Suprapubic skin (tissue), 4 donors: ENCODE results near the gene EXT2. TPM values are rescaled to one million over a fixed set of nuclear protein-coding genes. Genes with fewer than 3 reads are reported as not detected.

ENCODE experiments used
- DNase-seq, 2 donors: peaks; one replicate each; pipeline ENCODE4 v3.0.0-alpha.2; 2019; ENCODE audit warnings: low spot score in 2 of 2
- H3K27ac ChIP-seq: fragments of 200-600 bp; sonication (generic); one replicate; pipeline ENCODE4 v1.5.1; 2019
- H3K27me3 ChIP-seq: fragments of 200-600 bp; sonication (generic); one replicate; pipeline ENCODE4 v1.5.1; 2019
- H3K36me3 ChIP-seq: fragments of 200-600 bp; sonication (generic); one replicate; pipeline ENCODE4 v1.5.1; 2019
- H3K4me1 ChIP-seq: fragments of 200-600 bp; sonication (generic); one replicate; pipeline ENCODE4 v1.5.1; 2019
- H3K4me3 ChIP-seq: fragments of 200-600 bp; sonication (generic); one replicate; pipeline ENCODE4 v1.5.1; 2019; ENCODE audit warnings: mild to moderate bottlenecking
- H3K9me3 ChIP-seq: fragments of 200-600 bp; sonication (generic); one replicate; pipeline ENCODE4 v1.5.1; 2019
- CTCF ChIP-seq, 2 donors: fragments of 200-600 bp in 1 of 2; fragments of 450-650 bp in 1 of 2; sonication (generic) in 1 of 2; IDR thresholded peaks; one replicate each; pipeline ENCODE4 v1.5.1; 2016 to 2019; ENCODE audit warnings: antibody characterized with exemption in 2 of 2, mild to moderate bottlenecking in 1 of 2, moderate library complexity in 1 of 2
- EP300 ChIP-seq: sonication (generic); formaldehyde crosslinking; IDR thresholded peaks from one replicate; pipeline ENCODE4 v1.6.1; 2017; ENCODE audit warnings: antibody characterized with exemption
- POLR2A ChIP-seq, 2 donors: fragments of 450-650 bp; IDR thresholded peaks; one replicate each; pipeline ENCODE4 v1.6.1; 2017; ENCODE audit warnings: antibody characterized with exemption in 2 of 2, mild to moderate bottlenecking in 2 of 2, moderate library complexity in 2 of 2
- POLR2AphosphoS5 ChIP-seq, 3 donors: sonication (generic); formaldehyde crosslinking; IDR thresholded peaks; one replicate each; pipeline ENCODE4 v1.6.1; 2017; ENCODE audit warnings: antibody characterized with exemption in 3 of 3
- WGBS: methylation state at CpG from one replicate; pipeline ENCODE4 v1.1.5; 2018; 5-methylcytosine and 5-hydroxymethylcytosine counted together
- total RNA-seq, 4 donors: library from RNA; depleted of rRNA; stranded (reverse); fragments of >200 nt; gene quantifications; one replicate each; pipeline ENCODE4 v1.1.0, GENCODE V29; 2016

EXT2 gene
- total RNA-seq, 4 donors from 2014 or later = 66.3 to 82.0 (median 72.4) TPM

DNA sequence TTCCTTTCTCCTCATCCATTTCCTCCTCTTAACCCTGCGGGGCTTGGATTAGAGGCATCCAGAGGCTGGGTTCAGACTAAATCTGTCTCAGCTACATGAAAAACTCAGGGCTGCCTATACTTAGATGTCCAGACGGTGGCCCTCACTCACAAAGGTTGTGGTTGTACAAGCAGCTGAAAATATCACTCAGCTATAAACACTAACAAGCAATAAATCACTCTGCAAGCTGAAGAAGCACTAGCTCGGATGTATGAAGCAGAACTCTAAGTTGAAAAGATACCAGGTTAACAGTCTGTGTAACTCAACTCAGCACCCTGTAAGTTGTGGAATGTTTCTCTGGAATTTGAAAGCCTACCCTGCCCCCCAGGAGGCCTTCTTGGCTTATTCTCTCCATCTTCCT lies 82.9 kb downstream of the EXT2 start:
- H3K9me3 ChIP-seq = no peaks in the 10 kb centered on the region
- DNase-seq = no peak
- H3K27me3 ChIP-seq = no peaks in the 10 kb centered on the region
- H3K4me1 ChIP-seq = no peaks in the 10 kb centered on the region
- TF ChIP-seq CTCF (IDR thresholded peaks at IDR 0.05) = no peak
- TF ChIP-seq EP300 = no peak
- TF ChIP-seq POLR2AphosphoS5 (IDR thresholded peaks at IDR 0.05) = no peak
- no peak for TF ChIP-seq POLR2A (IDR thresholded peaks at IDR 0.05)
- no peaks in the 10 kb centered on the region for H3K36me3 ChIP-seq
- WGBS = 70% methylated on average over 3 of the region's 3 CpGs
- H3K27ac ChIP-seq = no peak overlapping the region
- H3K4me3 ChIP-seq = no peak overlapping the region

DNA sequence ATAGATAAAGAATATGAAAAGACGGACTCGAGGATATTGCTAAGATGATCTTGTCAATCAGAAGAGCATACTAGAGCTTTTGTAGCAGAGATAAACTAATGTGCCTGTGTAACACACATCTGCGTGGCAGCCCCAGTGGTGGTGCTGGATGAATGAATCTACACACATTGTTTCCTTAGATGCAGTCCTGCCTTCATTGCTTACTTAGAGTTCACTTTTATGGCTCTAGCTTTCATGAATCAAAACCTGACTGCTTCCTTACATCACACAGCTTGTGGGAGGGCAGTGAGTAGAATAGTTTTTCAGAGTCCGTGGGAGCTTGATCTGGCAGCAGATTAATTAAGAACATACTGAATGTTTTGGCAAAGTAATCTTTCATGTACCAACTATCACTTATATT lies 83.7 kb downstream of the EXT2 start:
- no peak overlapping the region for H3K27ac ChIP-seq
- DNase-seq = no peak
- H3K27me3 ChIP-seq = no peaks in the 10 kb centered on the region
- H3K4me3 ChIP-seq = no peak overlapping the region
- TF ChIP-seq CTCF (IDR thresholded peaks at IDR 0.05) = no peak
- TF ChIP-seq EP300 = no peak
- TF ChIP-seq POLR2A (IDR thresholded peaks at IDR 0.05) = no peak
- no peak for TF ChIP-seq POLR2AphosphoS5 (IDR thresholded peaks at IDR 0.05)
- H3K9me3 ChIP-seq = no peaks in the 10 kb centered on the region
- 61% methylated on average over 4 of the region's 4 CpGs for WGBS
- H3K36me3 ChIP-seq = no peaks in the 10 kb centered on the region
- no peaks in the 10 kb centered on the region for H3K4me1 ChIP-seq

- H3K27ac ChIP-seq = no peak overlapping the region
- DNase-seq = no peak
- no peaks in the 10 kb centered on the region for H3K36me3 ChIP-seq
- H3K4me1 ChIP-seq = no peaks in the 10 kb centered on the region
- TF ChIP-seq EP300 (no peak), CTCF (IDR thresholded peaks at IDR 0.05) (no peak), POLR2A (IDR thresholded peaks at IDR 0.05) (no peak), POLR2AphosphoS5 (IDR thresholded peaks at IDR 0.05) (no peak)
- no peaks in the 10 kb centered on the region for H3K27me3 ChIP-seq
- H3K9me3 ChIP-seq = no peaks in the 10 kb centered on the region
- WGBS = 87% methylated on average over 2 of the region's 2 CpGs
- no peak overlapping the region for H3K4me3 ChIP-seq
Observed at GRCh38 chr11:44180107-44180506, 84.6 kb downstream of the EXT2 start.

DNA sequence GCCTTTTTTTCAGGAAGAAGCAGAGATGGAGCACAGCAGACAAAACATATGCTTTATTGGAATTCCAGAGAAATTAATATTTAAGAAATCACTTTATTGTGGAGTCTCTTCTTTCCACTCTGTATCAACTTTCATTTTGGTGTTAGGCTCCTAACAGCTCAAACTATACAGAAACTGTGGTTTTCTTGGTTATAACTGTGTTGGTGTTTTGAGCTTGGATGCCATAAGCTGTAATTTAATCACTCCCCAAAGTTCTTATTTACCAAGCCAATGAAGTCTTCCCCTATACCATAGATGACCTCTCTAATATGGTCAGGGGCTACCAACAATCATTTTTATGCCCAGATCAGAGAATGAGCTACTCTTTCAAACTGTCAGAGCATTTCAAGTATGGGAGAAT lies 90.0 kb downstream of the EXT2 start:
- H3K27me3 ChIP-seq = no peaks in the 10 kb centered on the region

DNA sequence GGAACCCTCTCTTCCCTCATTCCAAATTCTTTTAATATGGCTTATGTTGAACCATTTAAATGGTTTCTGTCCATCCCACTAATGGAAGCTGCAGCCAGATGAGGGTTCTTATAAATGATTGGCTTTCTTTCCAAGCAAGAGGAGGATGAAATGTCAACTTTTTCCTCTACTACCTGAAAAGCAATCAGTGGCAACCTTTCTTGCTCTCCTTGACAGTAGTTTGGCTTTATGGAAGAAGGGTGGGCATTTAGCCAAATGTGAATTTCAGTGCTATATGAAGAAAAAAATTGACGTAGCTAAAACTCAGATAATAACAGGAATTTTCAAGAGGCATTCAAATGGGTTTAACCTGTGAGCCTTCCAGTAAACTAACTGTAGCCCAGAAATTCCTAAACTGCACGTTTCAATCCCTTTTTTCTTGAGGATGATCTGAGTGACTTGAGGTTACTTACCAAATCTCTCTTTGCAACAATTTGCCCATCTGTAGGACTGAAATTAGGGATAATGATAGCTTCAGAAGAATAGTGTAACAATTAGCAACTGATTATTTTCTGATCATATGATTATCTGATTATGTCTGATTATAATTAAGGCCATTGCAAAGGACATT lies 90.9 kb downstream of the EXT2 start:
- Histone ChIP-seq H3K9me3 (peaks cover 7% of the 10 kb centered on the region), H3K4me3 (no peak overlapping the region), H3K27me3 (no peaks in the 10 kb centered on the region), H3K36me3 (peaks cover 4% of the 10 kb centered on the region), H3K27ac (no peak overlapping the region), H3K4me1 (peaks cover 3% of the 10 kb centered on the region)
- DNase-seq = no peak
- WGBS = 94% methylated on average over 2 of the region's 2 CpGs
- TF ChIP-seq CTCF (IDR thresholded peaks at IDR 0.05) (no peak), POLR2AphosphoS5 (IDR thresholded peaks at IDR 0.05) (no peak), EP300 (no peak), POLR2A (IDR thresholded peaks at IDR 0.05) (no peak)

More for the DNA sequence above, 90.0 kb downstream of the EXT2 start:
- Histone ChIP-seq H3K27ac (no peak overlapping the region), H3K4me1 (no peaks in the 10 kb centered on the region), H3K4me3 (no peak overlapping the region), H3K9me3 (peaks cover 7% of the 10 kb centered on the region), H3K36me3 (peaks cover 4% of the 10 kb centered on the region)
- no peak for DNase-seq
- TF ChIP-seq CTCF (IDR thresholded peaks at IDR 0.05) (no peak), POLR2A (IDR thresholded peaks at IDR 0.05) (no peak), EP300 (no peak), POLR2AphosphoS5 (IDR thresholded peaks at IDR 0.05) (no peak)
